ENCODE measurements around the gene PTPRM. TPM values are rescaled to one million over a fixed set of nuclear protein-coding genes. Genes with fewer than 3 reads are reported as not detected.

Gene PTPRM
- total and polyA plus RNA-seq, 2 of the 4 experiments (the other 2 are of a cell fraction), result 28.3 to 51.2 TPM

GRCh38 chr18:8290913-8291312 is 723.8 kb downstream of the PTPRM start:
- no peaks in the 10 kb centered on the region for H3K79me1 ChIP-seq (ENCODE audit: low read depth in 1 of 2, low read length in 2 of 2)
- no TSS peak for BruUV-seq (replicated peaks)
- H2AK9ac ChIP-seq (replicated peaks; ENCODE audit: low read depth, low read length, poor library complexity), result no peak overlapping the region
- no CpG with 5 or more reads among the region's 1 CpG for WGBS, 2 experiments (ENCODE audit: extremely low coverage in 2 of 2, insufficient read length in 1 of 2)
- H3K9me3 ChIP-seq (ENCODE audit: control insufficient read depth, insufficient read depth, low read length), result no peaks in the 10 kb centered on the region
- in situ Hi-C loops (cut with MboI; ENCODE audit: low sequenced_read_pairs), result no loop called here
- dilution Hi-C loops (cut with HindIII; ENCODE audit: low sequenced_read_pairs, unreplicated experiment), result no loop called here
- no peak overlapping the region for H3K4ac ChIP-seq (ENCODE audit: low read depth, low read length)
- intact Hi-C loops (cut with micrococcal nuclease), result no loop called here
- no peak overlapping the region for H2BK20ac ChIP-seq (ENCODE audit: low read depth, low read length)
- H3K27me3 ChIP-seq (ENCODE audit: control insufficient read depth, insufficient read depth, low read length), result no peaks in the 10 kb centered on the region
- H4K91ac ChIP-seq (ENCODE audit: insufficient read depth, low read depth, low read length), result no peak overlapping the region
- TF ChIP-seq, protein P1, sequence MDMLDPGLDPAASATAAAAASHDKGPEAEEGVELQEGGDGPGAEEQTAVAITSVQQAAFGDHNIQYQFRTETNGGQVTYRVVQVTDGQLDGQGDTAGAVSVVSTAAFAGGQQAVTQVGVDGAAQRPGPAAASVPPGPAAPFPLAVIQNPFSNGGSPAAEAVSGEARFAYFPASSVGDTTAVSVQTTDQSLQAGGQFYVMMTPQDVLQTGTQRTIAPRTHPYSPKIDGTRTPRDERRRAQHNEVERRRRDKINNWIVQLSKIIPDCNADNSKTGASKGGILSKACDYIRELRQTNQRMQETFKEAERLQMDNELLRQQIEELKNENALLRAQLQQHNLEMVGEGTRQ (IDR thresholded peaks at IDR 0.05; ENCODE audit: low read depth, low read length), result no peak
- no peak overlapping the region for H3K23ac ChIP-seq (ENCODE audit: low read depth, low read length)
- no peak overlapping the region for H3K56ac ChIP-seq (ENCODE audit: extremely low read depth, insufficient read depth, low read length)
- POLR2A ChIA-PET (ENCODE audit: unreplicated experiment), result no interaction called here
- H3K9ac ChIP-seq (ENCODE audit: low read depth, low read length), result no peak overlapping the region
- H3K18ac ChIP-seq (ENCODE audit: low read depth, low read length), result no peak overlapping the region
- no peak overlapping the region for H3K27ac ChIP-seq (ENCODE audit: insufficient read depth, low read length)
- no peaks in the 10 kb centered on the region for H4K20me1 ChIP-seq (ENCODE audit: insufficient read depth, low read length)
- DNase-seq (no peak), ATAC-seq (ENCODE audit: low read depth) (no peak)
- H3K36me3 ChIP-seq (ENCODE audit: control insufficient read depth, insufficient read depth, low read length), result no peaks in the 10 kb centered on the region
- H3K4me3 ChIP-seq (ENCODE audit: insufficient read depth, low read depth, low read length), result no peak overlapping the region
- H2BK120ac ChIP-seq (ENCODE audit: low read depth, low read length), result no peak overlapping the region
- no peak overlapping the region for H2BK15ac ChIP-seq (ENCODE audit: low read depth, low read length)
- no peak overlapping the region for H3K4me2 ChIP-seq (ENCODE audit: low read depth, low read length)
- H2BK5ac ChIP-seq (ENCODE audit: low read depth, low read length, poor library complexity, severe bottlenecking), result no peak overlapping the region
- H3K9me1 ChIP-seq (ENCODE audit: insufficient read depth, low read length), result peaks cover 5% of the 10 kb centered on the region; the same call in 1 of the 2 replicates
- no peak overlapping the region for H3K14ac ChIP-seq (replicated peaks; ENCODE audit: low read depth, low read length)
- no peak overlapping the region for H2AFZ ChIP-seq (replicated peaks; ENCODE audit: low read length, poor library complexity)
- H2AK5ac ChIP-seq (ENCODE audit: low read depth, low read length), result no peak overlapping the region
- no peak overlapping the region for H4K5ac ChIP-seq (ENCODE audit: low read depth, low read length)
- H3K4me1 ChIP-seq (ENCODE audit: control insufficient read depth, insufficient read depth, low read length), result no peaks in the 10 kb centered on the region
- CTCF ChIA-PET, result no interaction called here
- H4K8ac ChIP-seq (ENCODE audit: low read depth in 2 of 2, low read length in 2 of 2), result no peak overlapping the region
